ENCODE measurements around the gene MRPL23. TPM values are rescaled to one million over a fixed set of nuclear protein-coding genes. Genes with fewer than 3 reads are reported as not detected.

MRPL23 gene
- total RNA-seq, 1 donor from 2014 or later = 60.8 TPM

DNA sequence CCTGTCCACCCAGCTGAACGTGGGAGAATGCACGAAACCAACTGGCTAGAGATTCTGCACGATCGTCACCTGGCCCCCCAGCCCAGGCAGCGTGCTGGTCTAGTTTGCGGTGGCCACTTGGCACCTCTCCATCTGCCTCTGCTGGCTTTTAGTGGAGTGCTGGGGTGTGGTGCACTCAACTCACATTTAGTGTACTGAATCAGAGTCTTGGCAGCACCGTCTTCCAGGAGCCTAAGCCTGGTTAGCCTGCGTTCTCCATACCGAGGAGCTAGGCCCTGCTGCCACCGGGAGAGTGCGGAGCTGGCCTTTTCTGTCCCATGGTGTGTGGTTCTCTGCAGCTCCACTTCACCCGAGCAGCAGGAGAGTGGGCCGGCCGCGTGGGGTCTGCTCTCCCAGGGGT is 2.8 kb downstream of the MRPL23 start:
- no peaks in the 10 kb centered on the region for H3K36me3 Mint-ChIP-seq (ENCODE audit: low read depth)
- no peak overlapping the region for H3K4me3 Mint-ChIP-seq

DNA sequence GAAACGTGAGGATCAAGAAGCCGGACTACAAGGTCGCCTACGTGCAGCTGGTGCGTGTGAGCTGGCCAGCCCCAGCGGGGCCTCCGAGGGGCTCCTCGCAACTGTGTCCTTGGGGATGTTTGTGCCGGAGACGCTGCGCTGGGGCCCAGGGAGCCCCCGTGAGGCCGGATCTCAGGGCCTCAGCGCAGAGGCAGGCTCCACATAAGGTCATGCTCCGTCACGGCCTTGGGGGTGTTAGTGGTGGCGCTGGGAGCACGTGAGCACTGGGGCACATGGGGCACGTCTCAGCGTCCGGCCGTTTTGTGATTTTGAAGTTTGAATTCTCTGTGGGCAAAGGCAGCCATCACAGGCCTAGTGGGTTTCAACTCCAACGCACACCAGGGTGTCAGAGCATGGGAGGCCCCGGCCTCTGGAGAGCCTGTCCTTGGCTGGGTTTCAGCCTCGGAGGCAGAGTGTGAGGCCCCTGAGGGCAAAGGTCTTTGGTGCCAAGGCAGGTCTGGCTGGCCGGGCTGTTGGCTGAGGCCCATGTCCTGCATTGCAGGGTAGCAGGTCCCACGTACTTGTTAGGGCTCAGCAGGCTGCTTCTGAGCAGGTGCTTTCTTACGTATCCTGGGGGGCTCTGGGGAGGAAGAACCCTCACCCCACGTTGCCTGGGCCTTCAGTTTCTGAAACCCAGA is 5.8 kb downstream of the MRPL23 start:
- Mint-ChIP-seq H3K4me1 (no peaks in the 10 kb centered on the region), H3K27me3 (ENCODE audit: low read depth) (no peaks in the 10 kb centered on the region), H3K4me3 (no peak overlapping the region), H3K36me3 (ENCODE audit: low read depth) (no peaks in the 10 kb centered on the region), H3K27ac (ENCODE audit: unreplicated experiment) (no peak overlapping the region), H3K9me3 (no peaks in the 10 kb centered on the region)
- DNase-seq (ENCODE audit: low read depth, low spot score) = no peak
- TF ChIP-seq, protein P1, sequence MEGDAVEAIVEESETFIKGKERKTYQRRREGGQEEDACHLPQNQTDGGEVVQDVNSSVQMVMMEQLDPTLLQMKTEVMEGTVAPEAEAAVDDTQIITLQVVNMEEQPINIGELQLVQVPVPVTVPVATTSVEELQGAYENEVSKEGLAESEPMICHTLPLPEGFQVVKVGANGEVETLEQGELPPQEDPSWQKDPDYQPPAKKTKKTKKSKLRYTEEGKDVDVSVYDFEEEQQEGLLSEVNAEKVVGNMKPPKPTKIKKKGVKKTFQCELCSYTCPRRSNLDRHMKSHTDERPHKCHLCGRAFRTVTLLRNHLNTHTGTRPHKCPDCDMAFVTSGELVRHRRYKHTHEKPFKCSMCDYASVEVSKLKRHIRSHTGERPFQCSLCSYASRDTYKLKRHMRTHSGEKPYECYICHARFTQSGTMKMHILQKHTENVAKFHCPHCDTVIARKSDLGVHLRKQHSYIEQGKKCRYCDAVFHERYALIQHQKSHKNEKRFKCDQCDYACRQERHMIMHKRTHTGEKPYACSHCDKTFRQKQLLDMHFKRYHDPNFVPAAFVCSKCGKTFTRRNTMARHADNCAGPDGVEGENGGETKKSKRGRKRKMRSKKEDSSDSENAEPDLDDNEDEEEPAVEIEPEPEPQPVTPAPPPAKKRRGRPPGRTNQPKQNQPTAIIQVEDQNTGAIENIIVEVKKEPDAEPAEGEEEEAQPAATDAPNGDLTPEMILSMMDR (conservative IDR thresholded peaks at IDR 0.05) = no peak

More for the DNA sequence above, 2.8 kb downstream of the MRPL23 start:
- no peak for DNase-seq (ENCODE audit: low read depth, low spot score)
- Mint-ChIP-seq H3K4me1 (no peaks in the 10 kb centered on the region), H3K9me3 (no peaks in the 10 kb centered on the region), H3K27me3 (ENCODE audit: low read depth) (no peaks in the 10 kb centered on the region), H3K27ac (ENCODE audit: unreplicated experiment) (no peak overlapping the region)
- TF ChIP-seq, protein P1 (conservative IDR thresholded peaks at IDR 0.05) = no peak

DNA sequence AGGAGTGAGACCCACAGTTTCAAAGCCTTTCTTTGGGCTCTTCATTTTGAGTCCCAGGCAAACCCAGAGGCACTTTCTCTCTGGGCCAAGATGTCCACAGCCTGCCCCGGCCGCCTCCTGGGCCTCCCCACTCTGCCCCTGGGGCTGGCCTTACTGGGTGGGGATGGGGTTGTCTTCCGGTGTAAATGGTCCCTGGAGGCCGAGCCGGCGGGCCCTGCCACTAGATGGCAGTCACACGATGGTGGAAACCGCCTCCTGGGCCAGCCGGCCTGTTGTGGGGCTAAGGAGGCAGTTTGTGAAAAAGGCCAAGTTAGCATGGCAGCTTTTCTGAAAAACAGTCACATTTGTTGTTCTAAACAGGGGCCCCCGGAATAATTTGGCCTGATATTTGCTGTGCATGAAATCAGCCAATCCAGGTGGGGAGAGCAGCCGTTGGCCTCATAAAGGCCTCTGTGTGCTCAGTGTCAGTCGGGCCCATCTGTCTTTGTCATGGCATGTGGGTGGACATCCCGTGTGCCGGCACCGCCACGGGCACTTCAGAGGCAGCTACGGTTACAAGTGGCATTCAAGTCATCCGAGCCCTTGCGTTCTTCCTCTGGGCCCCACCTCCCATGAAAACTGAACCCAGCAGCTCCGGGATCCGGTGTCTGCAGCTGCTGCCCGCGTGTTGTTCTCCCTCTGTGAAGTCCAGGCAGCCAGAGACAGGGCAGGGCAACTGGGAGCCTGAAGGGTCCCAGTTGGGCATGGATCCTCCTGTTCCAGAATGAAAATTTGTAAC is 6.5 kb downstream of the MRPL23 start:
- Mint-ChIP-seq H3K4me1 (no peaks in the 10 kb centered on the region), H3K27me3 (ENCODE audit: low read depth) (no peaks in the 10 kb centered on the region), H3K27ac (ENCODE audit: unreplicated experiment) (no peak overlapping the region), H3K9me3 (no peaks in the 10 kb centered on the region), H3K36me3 (ENCODE audit: low read depth) (no peaks in the 10 kb centered on the region), H3K4me3 (no peak overlapping the region)
- TF ChIP-seq, protein P1 (conservative IDR thresholded peaks at IDR 0.05) = no peak
- no peak for DNase-seq (ENCODE audit: low read depth, low spot score)

DNA sequence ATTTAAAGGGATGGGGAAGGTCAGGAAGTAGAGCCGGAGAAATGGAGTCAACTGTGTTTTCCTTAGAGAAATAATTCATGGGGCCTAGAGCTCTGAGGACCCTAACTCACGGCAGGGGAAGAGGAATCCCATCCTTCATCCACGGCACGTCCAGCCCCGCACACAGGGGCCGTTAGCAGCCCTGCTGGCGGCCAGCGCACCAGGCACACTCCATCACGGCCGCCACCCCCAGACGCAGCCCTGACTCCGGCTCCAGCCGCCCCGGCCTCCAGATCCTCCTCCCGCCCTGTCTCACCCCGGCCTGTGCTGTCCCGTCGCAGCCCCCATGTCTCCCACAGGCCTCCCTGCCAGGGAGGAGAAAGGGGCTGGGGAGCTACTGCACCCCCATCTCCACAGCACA is 11.2 kb downstream of the MRPL23 start:
- Mint-ChIP-seq H3K9me3 (no peaks in the 10 kb centered on the region), H3K4me3 (no peak overlapping the region), H3K27ac (ENCODE audit: unreplicated experiment) (no peak overlapping the region), H3K36me3 (ENCODE audit: low read depth) (no peaks in the 10 kb centered on the region), H3K27me3 (ENCODE audit: low read depth) (no peaks in the 10 kb centered on the region), H3K4me1 (no peaks in the 10 kb centered on the region)
- no peak for DNase-seq (ENCODE audit: low read depth, low spot score)
- TF ChIP-seq, protein P1 (conservative IDR thresholded peaks at IDR 0.05) = no peak

DNA sequence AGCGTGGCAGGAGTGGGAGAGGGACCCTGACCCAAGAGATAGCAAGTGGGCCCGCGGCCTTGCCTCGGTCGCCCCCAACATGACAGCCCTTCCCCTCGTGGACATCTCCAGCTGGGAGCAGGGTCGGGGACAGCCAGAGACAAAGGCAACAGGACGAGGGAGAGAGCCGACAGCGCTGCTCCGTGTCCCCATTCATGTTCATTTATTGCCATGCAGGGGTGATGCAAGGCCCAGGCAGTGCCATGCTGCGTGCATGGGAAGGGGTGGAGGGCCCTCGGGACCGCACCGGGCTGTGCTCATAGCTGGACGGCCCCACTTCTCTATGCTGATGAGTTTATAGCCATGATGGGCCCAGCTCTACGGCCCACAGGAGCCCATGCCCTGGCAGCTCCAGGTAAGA is 12.7 kb downstream of the MRPL23 start:
- H3K4me3 Mint-ChIP-seq = no peak overlapping the region
- H3K27ac Mint-ChIP-seq (ENCODE audit: unreplicated experiment) = no peak overlapping the region
- DNase-seq (ENCODE audit: low read depth, low spot score) = no peak
- TF ChIP-seq, protein P1 (conservative IDR thresholded peaks at IDR 0.05) = no peak
- H3K9me3 Mint-ChIP-seq = no peaks in the 10 kb centered on the region
- H3K36me3 Mint-ChIP-seq (ENCODE audit: low read depth) = no peaks in the 10 kb centered on the region
- no peaks in the 10 kb centered on the region for H3K27me3 Mint-ChIP-seq (ENCODE audit: low read depth)
- no peaks in the 10 kb centered on the region for H3K4me1 Mint-ChIP-seq
